Testis (tissue), 2 donors: Measurements from ENCODE around the gene MRGPRE.

Experiments
- POLR2A ChIP-seq: fragments of 450-650 bp; IDR thresholded peaks from one replicate; pipeline ENCODE4 v1.6.1; 2017; ENCODE audit warnings: antibody characterized with exemption, mild to moderate bottlenecking, moderate library complexity
- TF ChIP-seq, protein P1 (sequence below), 3 experiments: fragments of 450-650 bp in 2 of 3; fragments of 200-600 bp in 1 of 3; sonication (generic) in 1 of 3; IDR thresholded peaks; one replicate each; pipeline ENCODE4 v1.5.1; 2016 to 2019; ENCODE audit warnings: antibody characterized with exemption in 3 of 3, mild to moderate bottlenecking in 2 of 3, moderate library complexity in 1 of 3

DNA sequence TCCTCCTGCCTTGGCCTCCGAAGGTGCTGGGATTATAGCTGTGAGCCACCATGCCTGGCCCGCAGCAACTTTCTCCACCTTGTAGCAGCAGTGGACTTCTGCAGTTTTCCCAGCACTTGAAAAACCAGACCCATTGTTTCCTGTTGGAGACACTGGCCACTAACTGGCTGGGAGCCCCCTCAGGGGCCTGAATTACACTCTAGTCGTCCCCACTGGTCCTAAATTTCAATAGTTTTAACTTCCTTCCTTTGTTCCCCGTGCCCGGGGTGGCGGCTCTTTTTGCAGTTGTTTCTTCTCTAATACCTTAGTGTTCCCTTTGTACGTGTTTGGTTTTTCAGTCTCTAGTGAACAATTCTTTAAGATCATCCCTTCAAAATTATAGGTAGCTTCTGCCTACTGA, 2.6 kb upstream of the MRGPRE start:
- TF ChIP-seq, protein P1, sequence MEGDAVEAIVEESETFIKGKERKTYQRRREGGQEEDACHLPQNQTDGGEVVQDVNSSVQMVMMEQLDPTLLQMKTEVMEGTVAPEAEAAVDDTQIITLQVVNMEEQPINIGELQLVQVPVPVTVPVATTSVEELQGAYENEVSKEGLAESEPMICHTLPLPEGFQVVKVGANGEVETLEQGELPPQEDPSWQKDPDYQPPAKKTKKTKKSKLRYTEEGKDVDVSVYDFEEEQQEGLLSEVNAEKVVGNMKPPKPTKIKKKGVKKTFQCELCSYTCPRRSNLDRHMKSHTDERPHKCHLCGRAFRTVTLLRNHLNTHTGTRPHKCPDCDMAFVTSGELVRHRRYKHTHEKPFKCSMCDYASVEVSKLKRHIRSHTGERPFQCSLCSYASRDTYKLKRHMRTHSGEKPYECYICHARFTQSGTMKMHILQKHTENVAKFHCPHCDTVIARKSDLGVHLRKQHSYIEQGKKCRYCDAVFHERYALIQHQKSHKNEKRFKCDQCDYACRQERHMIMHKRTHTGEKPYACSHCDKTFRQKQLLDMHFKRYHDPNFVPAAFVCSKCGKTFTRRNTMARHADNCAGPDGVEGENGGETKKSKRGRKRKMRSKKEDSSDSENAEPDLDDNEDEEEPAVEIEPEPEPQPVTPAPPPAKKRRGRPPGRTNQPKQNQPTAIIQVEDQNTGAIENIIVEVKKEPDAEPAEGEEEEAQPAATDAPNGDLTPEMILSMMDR (IDR thresholded peaks at IDR 0.05), result no peak
- no peak for TF ChIP-seq POLR2A
